ENCODE results near the gene ETV3.

- TF ChIP-seq CTCF (IDR thresholded peaks at IDR 0.05) (no peak), POLR2A (IDR thresholded peaks at IDR 0.05) (no peak)
Observed at GRCh38 chr1:157161901-157162300, 23.7 kb upstream of the ETV3 start.

All from uterus (tissue), 2 donors.